MCF 10A (cell line): ENCODE results near the gene ZG16. TPM values are rescaled to one million over a fixed set of nuclear protein-coding genes. Genes with fewer than 3 reads are reported as not detected.

Source experiments
- BruUV-seq: library from RNA; stranded (reverse); fragments of 400-500 nt; replicated peaks from 2 replicates; lab custom pipeline; 2021; lab: Mats Ljungman, UMichigan
- CTCF ChIA-PET: fragments of 300-600 bp; sonication (Branson Sonifier 250); formaldehyde crosslinking; extraction: SDS; loops from one replicate; lab custom pipeline; 2021; ENCODE audit warnings: antibody characterized with exemption, inconsistent platforms; lab: Yijun Ruan, JAX
- POLR2A ChIA-PET: fragments of 300-600, 350-650 bp; sonication (Branson Sonifier 250); formaldehyde crosslinking; extraction: SDS; loops from one replicate; lab custom pipeline; 2020; ENCODE audit warnings: antibody characterized with exemption, inconsistent platforms; lab: Yijun Ruan, JAX
- DNase-seq: peaks from one replicate; pipeline ENCODE4 v3.0.0-alpha.2; 2018; ENCODE audit not compliant: unreplicated experiment
- H3K27ac Mint-ChIP-seq: one replicate; pipeline ENCODE4 v1.8.0; 2022; ENCODE audit warnings: mild to moderate bottlenecking, low read depth, mixed read lengths; ENCODE audit not compliant: unreplicated experiment
- H3K27me3 Mint-ChIP-seq: one replicate; pipeline ENCODE4 v1.8.0; 2022; ENCODE audit warnings: mixed read lengths; ENCODE audit not compliant: insufficient read depth, unreplicated experiment
- H3K36me3 Mint-ChIP-seq: one replicate; pipeline ENCODE4 v1.8.0; 2022; ENCODE audit warnings: mild to moderate bottlenecking, moderate library complexity, mixed read lengths; ENCODE audit not compliant: insufficient read depth, unreplicated experiment
- H3K4me1 Mint-ChIP-seq: one replicate; pipeline ENCODE4 v1.8.0; 2022; ENCODE audit warnings: mixed read lengths; ENCODE audit not compliant: insufficient read depth, unreplicated experiment
- H3K4me3 Mint-ChIP-seq: one replicate; pipeline ENCODE4 v1.8.0; 2022; ENCODE audit warnings: mild to moderate bottlenecking, moderate library complexity, mixed read lengths; ENCODE audit not compliant: unreplicated experiment
- H3K9me3 Mint-ChIP-seq: one replicate; pipeline ENCODE4 v1.8.0; 2022; ENCODE audit warnings: mixed read lengths; ENCODE audit not compliant: unreplicated experiment
- intact Hi-C: fragments of 100-400 bp; cut with micrococcal nuclease; formaldehyde crosslinking; loops from 2 replicates; pipeline ENCODE4 v1.14.1; 2022
- total RNA-seq: library from RNA; stranded (reverse); gene quantifications from 2 replicates; pipeline ENCODE4 v1.2.3, GENCODE V29; 2022
- TF ChIP-seq, protein P1 (sequence below): fragments of 200-600 bp; IDR thresholded peaks from one replicate; pipeline ENCODE4 v1.8.0; 2022; ENCODE audit warnings: antibody characterized with exemption, mild to moderate bottlenecking; ENCODE audit not compliant: unreplicated experiment

Gene ZG16
- total RNA-seq, 1 experiment from 2014 or later: not detected

DNA sequence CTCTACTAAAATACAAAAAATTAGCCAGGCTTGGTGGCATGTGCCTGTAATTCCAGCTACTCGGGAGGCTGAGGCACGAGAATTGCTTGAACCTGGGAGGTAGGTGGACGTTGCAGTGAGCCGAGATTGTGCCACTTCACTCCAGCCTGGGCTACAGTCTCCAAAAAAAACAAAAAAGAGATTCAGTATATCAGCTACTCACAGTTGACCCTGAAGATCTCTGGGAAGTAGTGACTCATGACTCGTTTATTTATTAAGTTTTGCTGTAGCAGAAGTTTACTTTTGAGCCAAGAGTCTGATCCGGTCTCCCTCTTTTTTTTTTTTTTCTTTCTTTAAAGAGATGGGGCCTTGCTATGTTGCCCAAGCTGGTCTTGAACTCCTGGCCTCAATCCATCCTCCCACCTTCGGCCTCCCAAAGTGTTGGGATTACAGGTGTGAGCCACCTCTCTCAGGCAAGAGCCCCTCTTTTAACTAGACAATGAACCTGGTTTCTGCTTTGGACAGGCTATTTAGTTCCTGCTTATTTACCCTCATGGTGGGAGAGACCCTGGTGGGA is 46.6 kb downstream of the ZG16 start:
- intact Hi-C loops: loop anchor here (5.0 kb wide), 3 partner anchors 38 to 198 kb away; partner anchors contain the start of genes C16orf92, CDIPT, HIRIP3 and INO80E
- Mint-ChIP-seq H3K4me3 (peak overlapping the region; percentile 47), H3K9me3 (no peaks in the 10 kb centered on the region), H3K27me3 (no peaks in the 10 kb centered on the region), H3K36me3 (peaks cover 34% of the 10 kb centered on the region), H3K27ac (peak overlapping the region; percentile 75), H3K4me1 (peaks cover 9% of the 10 kb centered on the region)
- ChIA-PET CTCF (interaction anchor here (0.7 to 0.8 kb wide), 2 partner anchors 24 to 28 kb away, joined by 3 read pairs; no protein-coding TSS in a partner anchor), POLR2A (interaction anchor here (0.6 to 2.2 kb wide), 6 partner anchors 8 to 181 kb away, joined by 3 to 8 read pairs (median 3); partner anchors contain the start of genes PAGR1 and TAOK2)
- TF ChIP-seq, protein P1, sequence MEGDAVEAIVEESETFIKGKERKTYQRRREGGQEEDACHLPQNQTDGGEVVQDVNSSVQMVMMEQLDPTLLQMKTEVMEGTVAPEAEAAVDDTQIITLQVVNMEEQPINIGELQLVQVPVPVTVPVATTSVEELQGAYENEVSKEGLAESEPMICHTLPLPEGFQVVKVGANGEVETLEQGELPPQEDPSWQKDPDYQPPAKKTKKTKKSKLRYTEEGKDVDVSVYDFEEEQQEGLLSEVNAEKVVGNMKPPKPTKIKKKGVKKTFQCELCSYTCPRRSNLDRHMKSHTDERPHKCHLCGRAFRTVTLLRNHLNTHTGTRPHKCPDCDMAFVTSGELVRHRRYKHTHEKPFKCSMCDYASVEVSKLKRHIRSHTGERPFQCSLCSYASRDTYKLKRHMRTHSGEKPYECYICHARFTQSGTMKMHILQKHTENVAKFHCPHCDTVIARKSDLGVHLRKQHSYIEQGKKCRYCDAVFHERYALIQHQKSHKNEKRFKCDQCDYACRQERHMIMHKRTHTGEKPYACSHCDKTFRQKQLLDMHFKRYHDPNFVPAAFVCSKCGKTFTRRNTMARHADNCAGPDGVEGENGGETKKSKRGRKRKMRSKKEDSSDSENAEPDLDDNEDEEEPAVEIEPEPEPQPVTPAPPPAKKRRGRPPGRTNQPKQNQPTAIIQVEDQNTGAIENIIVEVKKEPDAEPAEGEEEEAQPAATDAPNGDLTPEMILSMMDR: no peak
- DNase-seq: peak; percentile 77
- no TSS peak for BruUV-seq

DNA sequence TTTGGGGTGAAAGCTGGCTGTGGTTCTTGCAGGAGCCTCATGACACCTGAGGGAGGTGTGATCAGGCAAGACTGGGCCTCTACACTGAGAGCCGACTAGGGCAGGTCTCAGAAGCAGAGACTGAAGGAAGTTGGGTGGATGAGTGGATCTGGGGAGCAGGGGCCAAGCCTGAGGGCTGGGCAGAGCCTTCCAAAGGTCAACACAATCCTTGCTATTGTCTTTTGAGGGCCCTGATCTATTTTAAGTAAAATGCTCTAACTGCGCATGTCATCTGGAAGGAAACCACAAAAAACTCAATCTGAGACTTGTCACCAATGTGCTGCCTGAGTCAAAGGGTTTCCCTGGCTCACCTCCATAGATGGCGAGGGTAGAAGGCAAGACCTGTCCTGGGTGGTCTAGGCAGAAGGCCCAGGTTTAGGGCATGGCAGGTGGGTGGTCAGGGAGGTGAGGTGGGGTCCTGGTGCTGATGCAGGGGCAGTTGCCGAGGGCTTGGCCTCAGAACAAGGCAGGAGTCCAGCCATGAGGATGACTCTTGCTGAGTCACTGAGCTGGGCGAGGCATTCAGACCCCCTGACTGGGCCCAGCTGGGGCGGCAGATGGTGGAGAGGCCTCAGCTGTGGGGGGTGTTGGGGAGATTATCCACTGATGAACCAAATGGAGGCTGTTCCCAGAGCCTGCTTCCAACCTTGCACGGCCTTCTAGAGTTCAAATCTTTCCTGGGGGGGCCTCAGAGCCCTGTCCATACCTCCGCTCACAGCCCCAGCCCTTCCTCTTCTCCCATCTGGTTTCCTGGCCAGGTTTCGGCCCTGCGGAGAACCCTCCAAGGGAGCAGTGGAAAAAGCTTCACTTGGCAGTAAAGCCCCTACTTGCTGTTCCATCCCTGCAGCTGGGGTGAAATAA is 47.3 kb downstream of the ZG16 start:
- peaks cover 12% of the 10 kb centered on the region for H3K4me1 Mint-ChIP-seq
- no peaks in the 10 kb centered on the region for H3K27me3 Mint-ChIP-seq
- no TSS peak for BruUV-seq
- intact Hi-C loops: no loop called here
- ChIA-PET POLR2A (interaction anchor here (0.7 to 2.2 kb wide), 5 partner anchors 9 to 148 kb away, joined by 3 to 8 read pairs (median 3); partner anchors contain the start of genes PAGR1 and TAOK2), CTCF (interaction anchor here (1.8 kb wide), 1 partner anchor 197 kb away, joined by 7 read pairs; no protein-coding TSS in a partner anchor)
- peak overlapping the region; percentile 47 for H3K4me3 Mint-ChIP-seq
- no peaks in the 10 kb centered on the region for H3K9me3 Mint-ChIP-seq
- H3K27ac Mint-ChIP-seq: peak overlapping the region; percentile 75
- TF ChIP-seq, protein P1: no peak
- peaks cover 32% of the 10 kb centered on the region for H3K36me3 Mint-ChIP-seq
- DNase-seq: peak; percentile 47

DNA sequence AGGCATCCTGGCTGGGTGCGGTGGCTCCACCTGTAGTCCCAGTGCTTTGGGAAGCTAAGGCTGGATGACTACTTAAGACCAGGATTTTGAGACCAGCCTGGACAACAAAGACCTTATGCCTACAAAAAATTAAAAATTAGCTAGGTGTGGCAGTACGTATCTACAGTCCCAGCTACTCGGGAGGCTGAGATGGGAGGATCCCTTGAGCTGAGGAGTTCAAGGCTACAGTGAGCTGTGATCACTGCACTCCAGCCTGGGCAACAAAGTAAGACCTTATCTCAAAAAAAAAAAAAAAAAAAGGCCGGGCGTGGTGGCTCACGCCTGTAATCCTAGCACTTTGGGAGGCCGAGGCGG is 48.3 kb downstream of the ZG16 start:
- intact Hi-C loops: no loop called here
- ChIA-PET POLR2A (interaction anchor here (0.7 to 0.9 kb wide), 3 partner anchors 10 to 241 kb away, joined by 3 to 5 read pairs (median 3); partner anchors contain the start of gene PAGR1), CTCF (interaction anchor here (0.6 to 1.8 kb wide), 7 partner anchors 27 to 602 kb away, joined by 3 to 7 read pairs (median 3); no protein-coding TSS in a partner anchor)
- Mint-ChIP-seq H3K27ac (no peak overlapping the region), H3K27me3 (no peaks in the 10 kb centered on the region), H3K4me3 (no peak overlapping the region), H3K4me1 (peaks cover 12% of the 10 kb centered on the region), H3K9me3 (no peaks in the 10 kb centered on the region), H3K36me3 (peaks cover 26% of the 10 kb centered on the region)
- no TSS peak for BruUV-seq
- DNase-seq: no peak
- TF ChIP-seq, protein P1: no peak

DNA sequence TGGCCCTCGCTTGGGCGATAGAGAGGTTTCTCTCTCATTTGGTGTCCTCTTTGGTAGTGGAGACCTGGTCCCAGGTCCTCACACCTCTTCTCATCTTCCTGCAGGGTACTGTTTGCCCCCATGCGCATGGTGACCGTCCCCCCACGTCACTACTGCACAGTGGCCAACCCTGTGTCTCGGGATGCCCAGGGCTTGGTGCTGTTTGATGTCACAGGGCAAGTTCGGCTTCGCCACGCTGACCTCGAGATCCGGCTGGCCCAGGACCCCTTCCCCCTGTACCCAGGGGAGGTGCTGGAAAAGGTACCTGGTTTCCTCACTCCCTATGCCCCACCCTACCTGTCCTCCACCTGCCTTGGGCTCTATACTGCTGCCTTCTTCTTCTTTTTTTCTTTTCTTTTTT is 52.7 kb downstream of the ZG16 start:
- Mint-ChIP-seq H3K27ac (no peak overlapping the region), H3K36me3 (peaks cover 54% of the 10 kb centered on the region), H3K27me3 (no peaks in the 10 kb centered on the region), H3K4me1 (peaks cover 5% of the 10 kb centered on the region), H3K9me3 (no peaks in the 10 kb centered on the region), H3K4me3 (no peak overlapping the region)
- no peak for DNase-seq
- CTCF ChIA-PET: no interaction called here
- TF ChIP-seq, protein P1: no peak
- no TSS peak for BruUV-seq
- POLR2A ChIA-PET: interaction anchor here (1.5 kb wide), 1 partner anchor 33 kb away, joined by 3 read pairs; the partner anchor contains the start of gene CDIPT
- intact Hi-C loops: no loop called here
